ENCODE results near the gene OTUB2. TPM values are rescaled to one million over a fixed set of nuclear protein-coding genes. Genes with fewer than 3 reads are reported as not detected.
A peak's percentile ranks its signal among the peaks of the same experiment; 100 is the strongest.

OTUB2 gene
- total RNA-seq, 2 donors from 2014 or later: 6.3 to 6.7 TPM

- no peak overlapping the region for H3K4me3 Mint-ChIP-seq
- TF ChIP-seq CTCF (conservative IDR thresholded peaks at IDR 0.05): no peak
- H3K36me3 Mint-ChIP-seq (ENCODE audit: low read depth): no peaks in the 10 kb centered on the region
- H3K27ac ChIP-seq (ENCODE audit: low read depth, low read length): no peak overlapping the region
- no peak overlapping the region for H3K9ac ChIP-seq (ENCODE audit: extremely low read depth, low read length, poor library complexity, severe bottlenecking)
- H3K9me3 Mint-ChIP-seq: no peaks in the 10 kb centered on the region
- 95 to 96% methylated on average over 3 to 8 of the region's 8 CpGs for WGBS, 2 experiments (ENCODE audit: insufficient coverage in 1 of 2, insufficient read length in 1 of 2)
- H3K36me3 ChIP-seq (ENCODE audit: control insufficient read depth, insufficient read depth, low read length): no peaks in the 10 kb centered on the region
- peaks cover 7% of the 10 kb centered on the region for H3K27me3 ChIP-seq (ENCODE audit: control insufficient read depth, insufficient read depth, low read length, poor library complexity, severe bottlenecking)
- H3K4me3 ChIP-seq (ENCODE audit: low read length): no peak overlapping the region
- H3K4me1 Mint-ChIP-seq: peaks cover 4% of the 10 kb centered on the region
- no peak overlapping the region for H3K27ac Mint-ChIP-seq
- no peak for DNase-seq
- no peaks in the 10 kb centered on the region for H3K9me3 ChIP-seq (ENCODE audit: control insufficient read depth, low read length)
- H3K4me1 ChIP-seq (ENCODE audit: control insufficient read depth, insufficient read depth, low read length): no peaks in the 10 kb centered on the region
- H3K27me3 Mint-ChIP-seq (ENCODE audit: insufficient read depth): peaks cover 21% of the 10 kb centered on the region
These were observed 22.1 kb upstream of the OTUB2 start for GRCh38 chr14:94004015-94004414.

- Histone ChIP-seq H3K9ac (ENCODE audit: extremely low read depth, low read length, poor library complexity, severe bottlenecking) (no peak overlapping the region), H3K4me3 (ENCODE audit: low read length) (no peak overlapping the region), H3K9me3 (ENCODE audit: control insufficient read depth, low read length) (no peaks in the 10 kb centered on the region), H3K27me3 (ENCODE audit: control insufficient read depth, insufficient read depth, low read length, poor library complexity, severe bottlenecking) (peaks cover 7% of the 10 kb centered on the region), H3K36me3 (ENCODE audit: control insufficient read depth, insufficient read depth, low read length) (no peaks in the 10 kb centered on the region), H3K4me1 (ENCODE audit: control insufficient read depth, insufficient read depth, low read length) (no peaks in the 10 kb centered on the region), H3K27ac (ENCODE audit: low read depth, low read length) (no peak overlapping the region)
- H3K4me1 Mint-ChIP-seq: peaks cover 2% of the 10 kb centered on the region
- no peaks in the 10 kb centered on the region for H3K36me3 Mint-ChIP-seq (ENCODE audit: low read depth)
- TF ChIP-seq CTCF (conservative IDR thresholded peaks at IDR 0.05): peak; percentile 71
- H3K9me3 Mint-ChIP-seq: no peaks in the 10 kb centered on the region
- H3K27ac Mint-ChIP-seq: no peak overlapping the region
- 61 to 78% methylated on average over 10 to 13 of the region's 14 CpGs for WGBS, 2 experiments (ENCODE audit: insufficient coverage in 1 of 2, insufficient read length in 1 of 2)
- H3K4me3 Mint-ChIP-seq: no peak overlapping the region
- peaks cover 17% of the 10 kb centered on the region for H3K27me3 Mint-ChIP-seq (ENCODE audit: insufficient read depth)
- peak; percentile 73 for DNase-seq
These were observed 20.6 kb upstream of the OTUB2 start for GRCh38 chr14:94005324-94006073.

- H3K4me1 Mint-ChIP-seq: no peaks in the 10 kb centered on the region
- no peak for TF ChIP-seq CTCF (conservative IDR thresholded peaks at IDR 0.05)
These were observed 17.9 kb upstream of the OTUB2 start for GRCh38 chr14:94008234-94008633.

More at GRCh38 chr14:94008234-94008633, 17.9 kb upstream of the OTUB2 start:
- H3K9me3 Mint-ChIP-seq: no peaks in the 10 kb centered on the region
- H3K36me3 Mint-ChIP-seq (ENCODE audit: low read depth): no peaks in the 10 kb centered on the region
- no peak overlapping the region for H3K9ac ChIP-seq (ENCODE audit: extremely low read depth, low read length, poor library complexity, severe bottlenecking)
- H3K36me3 ChIP-seq (ENCODE audit: control insufficient read depth, insufficient read depth, low read length): no peaks in the 10 kb centered on the region
- no peak overlapping the region for H3K4me3 Mint-ChIP-seq
- 73 to 81% methylated on average over 3 of the region's 3 CpGs for WGBS, 2 experiments (ENCODE audit: insufficient coverage in 1 of 2, insufficient read length in 1 of 2)
- H3K9me3 ChIP-seq (ENCODE audit: control insufficient read depth, low read length): no peaks in the 10 kb centered on the region
- H3K4me1 ChIP-seq (ENCODE audit: control insufficient read depth, insufficient read depth, low read length): no peaks in the 10 kb centered on the region
- H3K27ac ChIP-seq (ENCODE audit: low read depth, low read length): no peak overlapping the region
- no peak overlapping the region for H3K4me3 ChIP-seq (ENCODE audit: low read length)
- DNase-seq: no peak
- H3K27me3 ChIP-seq (ENCODE audit: control insufficient read depth, insufficient read depth, low read length, poor library complexity, severe bottlenecking): no peaks in the 10 kb centered on the region
- H3K27ac Mint-ChIP-seq: no peak overlapping the region
- H3K27me3 Mint-ChIP-seq (ENCODE audit: insufficient read depth): peaks cover 8% of the 10 kb centered on the region

Measured in endodermal cell (in vitro differentiated cells).